ENCODE data around the gene CYFIP2.

GRCh38 chr5:157400741-157401495 is 135.0 kb downstream of the CYFIP2 start:
- no peak for TF ChIP-seq POLR2AphosphoS5 (IDR thresholded peaks at IDR 0.05)
- no peak for TF ChIP-seq CTCF (IDR thresholded peaks at IDR 0.05)

Data from stomach (tissue), 4 donors.